D721Med (cell line): ENCODE results near the gene TUBGCP6.

ENCODE experiments used
- DNase-seq: peaks from one replicate; pipeline ENCODE4 v3.0.0; 2011; ENCODE audit warnings: low spot score; ENCODE audit not compliant: insufficient read length
- FAIRE-seq: peaks from 2 replicates; lab custom pipeline; 2011; peaks lifted over from hg19 to GRCh38; lab: Jason Lieb, UNC
- TF ChIP-seq, protein P1 (sequence below): IDR thresholded peaks from 2 replicates; pipeline ENCODE4 v1.5.1; 2012; ENCODE audit warnings: mild to moderate bottlenecking, control low read depth; ENCODE audit not compliant: insufficient read depth; ENCODE audit errors: missing control alignments

The TUBGCP6 gene

DNA sequence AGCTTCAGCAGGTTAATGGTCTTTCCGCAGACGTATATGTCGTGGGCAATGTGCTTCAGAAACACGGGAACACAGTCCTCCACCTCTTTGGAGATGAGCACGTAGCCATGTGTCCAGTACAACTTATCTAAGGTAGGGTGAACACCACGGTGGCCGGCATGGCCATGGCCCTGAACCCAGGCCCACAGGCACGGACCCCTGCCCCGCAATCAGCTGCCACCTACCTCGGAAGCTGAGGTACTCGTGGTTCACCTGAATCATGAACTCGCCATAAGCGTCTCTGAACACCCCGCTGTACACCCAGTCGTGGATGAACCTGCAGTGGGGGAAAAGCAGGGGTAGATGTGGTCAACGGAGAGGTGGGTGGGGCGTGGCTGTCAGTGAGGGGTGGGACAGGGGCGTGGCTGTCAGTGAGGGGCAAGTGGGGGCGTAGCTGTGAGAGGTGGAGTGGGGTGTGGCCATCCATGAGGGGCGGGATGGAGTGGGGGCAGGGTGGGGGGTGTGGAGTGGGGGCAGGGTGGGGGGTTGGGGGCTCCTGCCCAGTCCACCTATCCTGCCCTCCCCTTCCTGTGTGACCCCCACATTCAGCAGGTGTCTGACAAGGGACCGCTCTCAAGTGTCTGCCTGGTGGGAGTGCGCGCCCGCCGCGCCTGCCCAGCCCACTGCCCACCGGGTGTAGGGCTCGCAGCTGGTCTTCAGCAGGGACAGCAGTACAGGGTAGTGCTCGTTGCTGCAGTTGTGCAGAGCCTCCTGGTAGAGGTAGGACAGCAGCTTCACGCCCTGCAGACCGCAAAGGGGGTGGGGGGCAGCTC lies 18.6 kb downstream of the TUBGCP6 start:
- no peak for FAIRE-seq
- TF ChIP-seq, protein P1, sequence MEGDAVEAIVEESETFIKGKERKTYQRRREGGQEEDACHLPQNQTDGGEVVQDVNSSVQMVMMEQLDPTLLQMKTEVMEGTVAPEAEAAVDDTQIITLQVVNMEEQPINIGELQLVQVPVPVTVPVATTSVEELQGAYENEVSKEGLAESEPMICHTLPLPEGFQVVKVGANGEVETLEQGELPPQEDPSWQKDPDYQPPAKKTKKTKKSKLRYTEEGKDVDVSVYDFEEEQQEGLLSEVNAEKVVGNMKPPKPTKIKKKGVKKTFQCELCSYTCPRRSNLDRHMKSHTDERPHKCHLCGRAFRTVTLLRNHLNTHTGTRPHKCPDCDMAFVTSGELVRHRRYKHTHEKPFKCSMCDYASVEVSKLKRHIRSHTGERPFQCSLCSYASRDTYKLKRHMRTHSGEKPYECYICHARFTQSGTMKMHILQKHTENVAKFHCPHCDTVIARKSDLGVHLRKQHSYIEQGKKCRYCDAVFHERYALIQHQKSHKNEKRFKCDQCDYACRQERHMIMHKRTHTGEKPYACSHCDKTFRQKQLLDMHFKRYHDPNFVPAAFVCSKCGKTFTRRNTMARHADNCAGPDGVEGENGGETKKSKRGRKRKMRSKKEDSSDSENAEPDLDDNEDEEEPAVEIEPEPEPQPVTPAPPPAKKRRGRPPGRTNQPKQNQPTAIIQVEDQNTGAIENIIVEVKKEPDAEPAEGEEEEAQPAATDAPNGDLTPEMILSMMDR: no peak
- no peak for DNase-seq

GRCh38 chr22:50225200-50225969 lies 19.4 kb downstream of the TUBGCP6 start:
- FAIRE-seq: no peak
- DNase-seq: no peak
- TF ChIP-seq, protein P1: no peak

- DNase-seq: no peak
- TF ChIP-seq, protein P1: no peak
These were observed 20.8 kb downstream of the TUBGCP6 start for GRCh38 chr22:50224071-50224470.

DNA sequence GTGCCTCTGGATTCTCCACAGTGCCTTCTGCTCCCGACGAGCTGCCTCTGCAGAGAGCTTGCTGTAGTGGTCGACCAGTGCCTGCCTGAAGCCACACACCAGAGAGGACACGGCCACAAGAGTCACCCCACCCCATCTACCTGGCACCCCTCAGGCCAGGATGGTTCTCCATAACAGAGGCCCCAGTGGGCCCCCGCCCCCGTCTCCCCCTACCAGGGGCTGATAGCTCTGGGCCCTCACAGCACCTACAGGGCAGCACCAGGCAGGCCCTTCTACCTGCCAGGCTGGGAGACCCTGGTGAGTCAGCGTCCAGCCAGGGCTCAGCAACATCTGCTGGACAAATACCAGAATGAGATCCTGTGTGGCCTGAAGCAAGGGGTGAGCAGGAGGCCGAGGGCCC lies 22.3 kb downstream of the TUBGCP6 start:
- TF ChIP-seq, protein P1: no peak
- DNase-seq (no peak), FAIRE-seq (no peak)

More at GRCh38 chr22:50224071-50224470, 20.8 kb downstream of the TUBGCP6 start:
- FAIRE-seq: no peak

GRCh38 chr22:50221410-50222300 lies 23.2 kb downstream of the TUBGCP6 start:
- no peak for FAIRE-seq
- DNase-seq: no peak
- TF ChIP-seq, protein P1: no peak

DNA sequence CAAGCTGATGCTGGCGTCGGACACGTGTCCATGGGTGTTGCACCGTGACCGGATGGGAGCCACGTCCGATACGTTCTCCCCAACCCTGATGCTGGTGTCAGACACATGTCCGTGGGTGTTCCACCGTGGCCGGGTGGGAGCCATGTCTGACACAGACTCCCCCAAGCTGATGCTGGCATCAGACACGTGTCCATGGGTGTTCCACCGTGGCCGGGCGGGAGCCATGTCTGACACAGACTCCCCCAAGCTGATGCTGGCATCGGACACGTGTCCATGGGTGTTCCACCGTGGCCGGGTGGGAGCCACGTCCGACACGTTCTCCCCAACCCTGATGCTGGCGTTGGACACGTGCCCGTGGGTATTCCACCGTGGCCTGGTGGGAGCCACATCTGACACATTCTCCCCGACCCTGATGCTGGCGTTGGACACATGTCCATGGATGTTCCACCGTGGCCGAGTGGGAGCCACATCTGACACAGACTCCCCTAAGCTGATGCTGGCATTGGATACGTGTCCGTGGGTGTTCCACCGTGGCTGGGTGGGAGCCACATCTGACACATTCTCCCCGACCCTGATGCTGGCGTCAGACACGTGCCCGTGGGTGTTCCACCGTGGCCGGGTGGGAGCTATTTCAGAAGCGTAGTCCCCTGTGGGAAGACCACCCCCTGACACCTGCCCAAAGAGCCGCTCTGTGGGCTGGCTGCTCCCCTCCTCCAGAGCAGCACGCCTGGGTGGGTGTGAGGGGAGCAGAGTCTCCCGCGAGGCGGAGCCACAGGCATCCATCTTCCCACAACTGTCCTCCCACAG lies 24.0 kb downstream of the TUBGCP6 start:
- TF ChIP-seq, protein P1: no peak
- DNase-seq: no peak
- FAIRE-seq: no peak
